HG03196 (cell line): Measurements from ENCODE around the gene TLE7.

ENCODE experiments used
- ATAC-seq: cut with Tn5 transposase; IDR thresholded peaks from one replicate; pipeline ENCODE4 v1.9.1; 2021; ENCODE audit not compliant: unreplicated experiment

TLE7 gene

DNA sequence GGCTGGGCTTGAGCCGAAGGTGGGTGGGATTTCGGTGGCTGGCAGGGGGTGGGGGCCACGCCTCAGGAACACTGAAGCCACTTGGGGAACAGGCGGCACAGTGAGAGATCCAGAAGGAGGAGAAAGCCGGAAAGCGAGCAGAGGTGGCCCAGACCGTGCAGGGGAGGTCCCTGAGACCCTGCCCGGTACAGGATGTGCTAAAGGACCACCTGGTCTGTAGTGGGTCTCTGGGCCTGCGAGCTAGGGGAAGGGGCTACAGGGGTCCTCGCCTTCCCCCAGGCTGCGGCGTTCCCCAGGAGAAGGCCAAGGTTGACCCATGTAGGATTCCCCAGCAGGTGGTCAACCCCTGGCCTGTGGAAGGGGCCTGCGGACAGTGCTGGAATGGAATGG, at the start of gene TLE7:
TLE7 (minus strand) TSS at position 4 of the 390 bp plus-strand sequence. CDS start 8,730 bp downstream, outside the sequence.
- no peak for ATAC-seq

GRCh38 chr16:71491054-71491453, 49.2 kb upstream of the TLE7 start:
- ATAC-seq, result no peak

- no peak for ATAC-seq
Measured at GRCh38 chr16:71490361-71490760, 48.5 kb upstream of the TLE7 start.

DNA sequence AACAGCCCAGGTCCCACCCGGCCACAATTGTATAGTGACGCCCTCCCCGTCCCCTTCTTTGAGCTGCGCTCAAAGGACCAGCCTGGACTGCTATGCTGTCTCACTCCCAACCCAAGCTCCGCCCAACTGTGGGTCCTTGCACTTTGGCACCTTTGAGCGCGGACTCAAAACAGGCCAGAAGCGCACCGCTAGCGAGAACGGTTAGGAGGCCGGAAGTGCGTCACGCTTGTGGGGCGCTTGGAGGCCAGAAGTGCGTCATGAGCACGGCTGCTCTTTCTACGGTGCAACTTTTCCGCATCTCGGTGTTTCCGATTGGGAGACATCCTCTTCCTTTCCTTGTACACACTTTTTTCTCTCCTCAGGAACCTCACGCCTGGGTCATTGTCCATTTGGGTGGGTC, 47.3 kb upstream of the TLE7 start, which contains the start of gene ZNF19:
ZNF19 (minus strand) TSS at position 203 of the 400 bp plus-strand sequence. CDS start 7,210 bp downstream, outside the sequence.
- ATAC-seq, result no peak

GRCh38 chr16:71484006-71484893, 42.4 kb upstream of the TLE7 start:
- ATAC-seq, result peak; percentile 89

DNA sequence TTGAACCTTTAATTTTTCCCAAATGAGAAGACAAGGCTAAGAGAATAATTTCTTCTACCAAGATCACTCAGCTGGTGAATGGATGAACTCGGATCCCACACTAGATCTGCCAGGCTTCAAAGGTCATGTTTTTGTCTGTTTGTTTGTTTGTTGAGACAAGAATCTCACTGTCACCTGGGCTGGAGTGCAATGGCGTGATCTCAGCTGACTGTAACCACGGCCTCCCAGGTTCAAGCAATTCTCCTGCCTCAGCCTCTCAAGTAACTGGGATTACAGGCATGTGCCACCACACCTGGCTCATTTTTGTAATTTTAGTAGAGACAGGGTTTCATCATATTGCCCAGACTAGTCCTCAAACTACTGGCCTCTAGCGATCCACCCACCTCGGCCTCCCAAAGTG, 40.7 kb upstream of the TLE7 start:
- ATAC-seq, result no peak

DNA sequence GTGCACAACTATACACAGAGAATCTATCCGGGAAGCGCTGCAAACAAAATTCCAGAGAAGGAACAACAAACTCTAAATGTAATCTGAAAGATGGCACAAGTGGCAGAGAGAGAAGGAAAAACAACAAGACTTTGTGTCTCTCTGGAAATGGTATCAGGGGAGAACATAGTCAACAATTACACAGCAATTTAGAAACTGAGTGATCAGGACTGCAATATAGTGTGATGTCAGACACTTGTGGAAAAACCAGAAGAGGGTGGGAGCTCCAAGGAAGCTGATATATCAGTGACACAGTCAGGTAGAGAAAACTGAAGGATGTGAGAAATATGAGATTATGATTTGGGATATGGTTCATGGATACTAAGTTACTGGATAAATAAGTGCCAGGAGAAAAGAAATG, 39.1 kb upstream of the TLE7 start:
- no peak for ATAC-seq

DNA sequence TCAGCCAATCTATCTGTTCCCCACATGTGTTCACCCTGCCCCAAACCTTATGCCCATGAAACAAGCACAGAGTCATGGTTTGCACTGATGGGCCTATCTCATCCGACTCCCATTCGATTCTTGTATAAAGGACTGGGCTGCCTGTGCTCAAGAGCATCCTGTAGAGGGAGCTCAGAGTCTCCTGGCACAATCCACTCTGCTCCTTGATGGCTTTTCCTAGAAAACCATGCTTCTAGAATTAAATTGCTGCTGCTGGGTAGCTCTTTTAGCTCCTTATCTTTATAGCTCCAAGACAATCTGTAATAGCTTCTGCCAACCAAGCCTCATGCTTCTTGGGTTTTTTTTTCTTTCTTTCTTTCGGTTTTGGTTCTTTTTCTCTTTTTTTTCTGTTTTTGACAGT, 37.6 kb upstream of the TLE7 start:
- ATAC-seq, result no peak

GRCh38 chr16:71476457-71477124, 34.7 kb upstream of the TLE7 start:
- ATAC-seq, result no peak

GRCh38 chr16:71474864-71475263, 33.0 kb upstream of the TLE7 start:
- ATAC-seq, result no peak

DNA sequence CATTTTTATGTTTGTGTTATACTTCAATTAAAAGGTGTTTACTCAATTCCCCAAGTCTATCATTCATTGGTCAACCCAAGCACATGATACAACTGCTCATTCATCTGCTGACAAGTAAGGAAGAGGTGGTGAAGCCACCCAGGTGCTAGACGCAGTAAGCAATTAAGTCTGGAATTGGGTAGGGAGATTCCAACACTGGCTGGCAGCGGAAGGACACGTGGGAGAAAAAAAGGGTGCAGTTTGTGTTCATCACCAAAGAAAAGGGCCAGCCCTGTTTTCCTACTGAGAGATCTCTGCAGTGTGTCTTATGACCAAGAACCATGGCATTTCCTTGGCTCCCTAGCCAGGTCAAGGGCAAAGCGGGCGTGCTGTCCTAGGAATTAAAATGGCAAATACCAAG, 32.0 kb upstream of the TLE7 start:
- ATAC-seq, result no peak

DNA sequence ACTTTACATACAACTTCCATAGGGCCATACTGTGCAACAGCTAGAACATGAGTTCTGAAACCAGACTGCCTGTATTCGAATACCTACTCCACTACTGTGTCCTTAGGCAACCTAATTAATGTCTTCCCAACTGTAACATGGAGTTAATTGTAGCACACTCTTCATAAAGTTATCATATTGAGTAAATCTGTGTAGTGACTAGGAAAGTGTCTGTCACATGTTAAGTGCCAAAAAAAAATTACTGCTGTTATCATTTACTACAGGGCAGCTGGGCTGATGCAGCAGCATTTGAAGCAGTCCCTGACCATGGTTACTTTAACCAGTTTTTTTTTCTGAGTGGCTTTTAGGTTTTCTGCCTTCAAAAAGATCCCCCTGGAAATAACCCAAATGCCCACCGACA, 31.1 kb upstream of the TLE7 start:
- no peak for ATAC-seq

DNA sequence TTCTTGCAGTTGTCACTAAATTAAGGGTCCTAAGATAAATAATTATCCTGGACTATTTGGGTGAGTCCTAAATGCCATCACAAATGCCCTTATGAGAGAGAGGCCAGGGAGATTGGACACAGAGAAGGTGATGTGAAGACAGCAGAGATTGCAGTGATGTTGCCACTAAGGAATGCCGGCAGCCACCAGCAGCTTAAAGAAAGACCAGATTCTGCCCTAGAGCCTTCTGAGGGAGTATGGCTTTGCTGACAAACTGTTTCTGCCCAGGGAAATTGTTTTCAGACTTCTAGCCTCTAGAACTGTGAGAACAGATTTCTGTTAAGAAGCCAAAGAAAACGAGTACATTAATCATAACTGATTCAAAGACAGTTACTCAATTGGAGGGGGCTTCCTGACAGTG, 30.2 kb upstream of the TLE7 start:
- ATAC-seq, result no peak

DNA sequence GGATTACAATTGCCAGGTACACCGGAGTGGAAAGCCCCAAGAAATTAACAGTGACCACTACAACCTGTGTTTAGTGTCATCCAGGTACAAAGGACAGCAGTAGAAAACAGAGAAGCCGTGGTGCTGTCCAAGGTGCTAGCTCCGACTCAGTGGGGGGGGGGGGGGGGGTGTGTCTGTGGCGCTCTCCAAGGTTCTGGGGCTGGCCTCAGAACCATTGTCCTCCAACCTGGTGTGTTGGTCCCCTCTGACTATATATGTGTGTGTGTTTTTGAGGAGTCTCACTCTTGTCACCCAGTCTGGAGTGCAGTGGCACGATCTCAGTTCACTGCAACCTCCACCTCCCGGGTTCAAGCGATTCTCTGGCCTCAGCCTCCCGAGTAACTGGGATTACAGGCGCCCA, 26.0 kb upstream of the TLE7 start:
- ATAC-seq, result no peak

DNA sequence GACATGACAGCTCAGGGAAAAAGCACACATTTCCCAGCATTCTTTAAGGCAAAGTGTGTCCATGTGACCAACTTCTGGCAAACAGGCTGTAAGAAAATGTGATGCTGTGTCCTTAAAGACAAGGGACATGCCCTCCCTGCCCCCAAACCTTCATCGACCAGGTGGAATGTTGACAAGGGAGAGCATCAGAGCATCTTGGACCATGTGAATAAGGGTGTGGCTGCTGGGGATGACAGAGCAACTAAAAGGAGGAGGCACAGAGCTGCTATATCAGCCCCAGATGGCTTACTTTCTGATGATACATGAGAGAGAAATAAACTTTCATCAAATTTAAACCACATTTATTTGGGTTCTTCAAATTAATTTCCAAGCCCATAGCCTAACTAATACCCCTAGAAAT, 22.4 kb upstream of the TLE7 start:
- ATAC-seq, result no peak

GRCh38 chr16:71461686-71462648, 20.1 kb upstream of the TLE7 start, which contains the start of gene ZNF23:
ZNF23 (minus strand) TSS chr16:71462247; CDS start chr16:71456796, 5,451 bp downstream.
- peak; percentile 98 for ATAC-seq

- ATAC-seq, result no peak
Measured at GRCh38 chr16:71460941-71461340, 19.1 kb upstream of the TLE7 start.

DNA sequence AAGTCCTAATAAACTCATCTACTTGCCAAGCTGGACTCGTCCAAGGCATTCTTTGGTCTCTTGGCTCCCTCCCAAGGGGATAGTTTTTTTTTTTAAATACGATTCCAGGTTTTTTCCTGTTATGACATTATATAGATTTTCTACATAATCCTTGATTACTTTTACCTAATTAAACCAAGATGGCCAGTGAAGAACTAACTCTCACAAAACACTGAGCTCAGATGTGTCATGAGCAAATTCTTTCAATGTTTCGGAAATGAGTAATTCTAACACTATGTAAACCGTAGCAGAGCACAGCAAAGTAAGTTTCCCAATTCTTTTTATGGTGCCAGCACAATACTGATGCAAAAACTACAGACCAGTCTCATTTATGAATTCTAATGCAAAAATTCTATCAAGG, 18.4 kb upstream of the TLE7 start:
- ATAC-seq, result no peak

DNA sequence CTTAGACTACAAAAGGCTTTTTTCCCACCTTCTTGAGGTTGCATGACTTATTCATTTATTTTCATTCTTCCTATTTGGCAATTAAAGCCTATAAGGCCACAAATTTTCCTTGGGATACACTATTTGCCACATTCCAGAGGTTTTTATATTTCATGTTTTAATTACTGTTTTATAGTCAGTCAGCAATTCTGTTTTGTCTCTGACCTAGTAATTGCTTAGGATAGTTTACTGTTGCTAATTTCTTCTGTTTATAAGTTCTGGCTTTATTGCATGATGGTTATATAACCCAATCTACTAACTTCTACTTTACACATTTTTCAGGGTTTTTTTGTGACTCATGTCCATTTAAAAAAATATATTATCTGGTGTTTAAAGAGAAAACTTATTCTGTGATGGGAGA, 17.7 kb upstream of the TLE7 start:
- ATAC-seq, result no peak

- no peak for ATAC-seq
Measured at GRCh38 chr16:71456801-71457200, 14.9 kb upstream of the TLE7 start.

- no peak for ATAC-seq
Measured at GRCh38 chr16:71453036-71453435, 11.2 kb upstream of the TLE7 start.
